Coronary artery (tissue), 2 donors: ENCODE results near the gene SMOC2.

Experiments used
- DNase-seq: peaks from one replicate; pipeline ENCODE4 v3.0.0-alpha.2; 2017; ENCODE audit warnings: low spot score
- H3K27ac ChIP-seq, 2 donors: fragments of 200-600 bp; sonication (generic); one replicate each; pipeline ENCODE4 v1.5.1; 2016 to 2019
- H3K4me3 ChIP-seq: fragments of 200-600 bp; sonication (generic); 2 replicates; pipeline ENCODE4 v1.5.1; 2016; ENCODE audit warnings: mild to moderate bottlenecking, moderate library complexity
- CTCF ChIP-seq: fragments of 200-600 bp; sonication (generic); IDR thresholded peaks from one replicate; pipeline ENCODE4 v1.5.1; 2019; ENCODE audit warnings: antibody characterized with exemption

Gene SMOC2

GRCh38 chr6:168528474-168529095 is 87.6 kb downstream of the SMOC2 start:
- Histone ChIP-seq H3K27ac (no peak overlapping the region), H3K4me3 (no peak overlapping the region)
- no peak for DNase-seq
- no peak for TF ChIP-seq CTCF

DNA sequence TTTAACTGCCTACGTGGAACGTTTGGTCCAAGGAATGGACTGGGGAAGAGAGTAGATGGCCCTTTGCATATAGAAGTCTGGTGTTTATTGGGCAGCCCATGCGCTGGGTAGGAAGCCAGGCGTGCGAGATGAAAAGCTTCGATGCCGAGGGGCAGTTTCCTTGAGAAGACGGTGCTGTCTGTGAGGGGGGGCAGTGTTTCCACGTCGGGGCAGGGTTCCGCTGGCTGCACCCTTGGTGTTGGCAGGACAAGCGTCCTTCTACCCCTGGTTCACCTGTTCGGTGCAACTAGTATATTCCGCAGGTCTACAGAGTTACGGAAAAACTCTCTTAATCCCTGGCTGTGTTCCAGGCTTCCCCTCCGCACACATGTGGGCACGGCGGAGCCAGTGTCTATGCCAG is 88.2 kb downstream of the SMOC2 start:
- Histone ChIP-seq H3K4me3 (no peak overlapping the region), H3K27ac (no peak overlapping the region)
- no peak for DNase-seq
- no peak for TF ChIP-seq CTCF

DNA sequence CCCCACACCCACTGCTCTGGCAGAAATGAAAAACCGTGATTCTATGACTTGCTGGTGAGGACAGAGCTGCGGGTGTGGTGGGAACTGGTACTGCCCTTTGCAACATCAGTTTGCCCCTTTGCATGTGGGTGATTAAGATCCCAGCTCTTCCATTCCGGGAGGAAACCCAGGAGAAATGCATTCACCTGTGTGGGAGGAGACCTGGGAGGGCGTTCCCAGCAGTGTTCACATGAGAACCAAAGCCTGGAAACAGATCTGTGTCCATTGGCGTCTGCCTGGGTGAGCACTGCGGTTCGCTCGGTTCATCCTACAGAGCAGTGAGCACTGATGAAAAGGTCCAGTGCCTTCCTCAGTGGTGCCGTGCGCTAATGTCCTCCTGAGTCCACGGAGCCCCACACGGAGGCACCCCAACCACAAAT is 89.7 kb downstream of the SMOC2 start:
- TF ChIP-seq CTCF: no peak
- H3K4me3 ChIP-seq: no peak overlapping the region
- DNase-seq: no peak
- H3K27ac ChIP-seq: no peak overlapping the region

- no peak overlapping the region for H3K27ac ChIP-seq
- no peak for DNase-seq
- no peak overlapping the region for H3K4me3 ChIP-seq
- no peak for TF ChIP-seq CTCF
Measured at GRCh38 chr6:168532070-168532469, 91.1 kb downstream of the SMOC2 start.

DNA sequence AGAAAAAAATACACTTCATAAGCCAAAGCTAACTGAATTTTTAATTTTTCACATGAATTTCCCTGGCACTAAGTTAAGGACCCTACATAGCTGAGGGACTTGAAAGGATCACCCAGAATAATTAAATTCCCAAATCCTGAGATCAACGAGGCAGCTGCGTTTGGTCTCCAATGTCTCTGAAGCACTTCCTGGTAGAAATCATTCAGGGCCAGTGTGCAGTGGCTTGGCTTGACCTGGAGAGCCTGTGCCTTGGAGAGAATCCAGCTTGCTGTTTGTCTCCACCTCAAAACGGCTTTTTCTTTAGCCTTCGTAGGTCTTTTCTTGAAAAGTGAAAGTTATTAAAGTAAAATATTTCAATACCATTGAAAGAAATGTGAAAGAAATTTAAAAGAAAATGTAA is 92.4 kb downstream of the SMOC2 start:
- no peak overlapping the region for H3K4me3 ChIP-seq
- DNase-seq: no peak
- no peak for TF ChIP-seq CTCF
- H3K27ac ChIP-seq: no peak overlapping the region

DNA sequence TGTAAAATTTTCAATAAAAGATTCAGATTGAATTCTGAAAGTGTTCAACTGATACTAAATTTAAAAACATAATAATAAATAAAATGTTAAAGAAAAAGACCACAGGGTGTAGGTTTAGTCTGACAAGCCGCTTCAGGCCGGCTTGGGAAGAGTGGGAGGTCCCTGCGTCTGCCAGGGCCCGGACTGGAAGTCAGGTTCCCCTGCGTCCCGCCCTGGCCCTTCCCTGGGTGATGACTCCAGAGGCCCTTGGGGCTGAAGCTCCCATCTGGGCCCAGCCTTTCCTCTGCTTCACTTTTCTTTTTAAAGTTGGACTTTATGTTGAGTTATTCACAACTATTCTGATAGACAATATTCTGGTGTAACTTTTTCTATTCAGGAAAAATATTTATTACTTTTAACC is 93.3 kb downstream of the SMOC2 start:
- no peak overlapping the region for H3K27ac ChIP-seq
- DNase-seq: no peak
- no peak for TF ChIP-seq CTCF
- no peak overlapping the region for H3K4me3 ChIP-seq

GRCh38 chr6:168535711-168536110 is 94.7 kb downstream of the SMOC2 start:
- no peak for DNase-seq
- TF ChIP-seq CTCF: no peak
- peak overlapping the region; percentile 81 to 89 for H3K27ac ChIP-seq
- no peak overlapping the region for H3K4me3 ChIP-seq
